ENCODE results near the gene NAV2.
A peak's percentile ranks its signal among the peaks of the same experiment; 100 is the strongest.

The NAV2 gene

DNA sequence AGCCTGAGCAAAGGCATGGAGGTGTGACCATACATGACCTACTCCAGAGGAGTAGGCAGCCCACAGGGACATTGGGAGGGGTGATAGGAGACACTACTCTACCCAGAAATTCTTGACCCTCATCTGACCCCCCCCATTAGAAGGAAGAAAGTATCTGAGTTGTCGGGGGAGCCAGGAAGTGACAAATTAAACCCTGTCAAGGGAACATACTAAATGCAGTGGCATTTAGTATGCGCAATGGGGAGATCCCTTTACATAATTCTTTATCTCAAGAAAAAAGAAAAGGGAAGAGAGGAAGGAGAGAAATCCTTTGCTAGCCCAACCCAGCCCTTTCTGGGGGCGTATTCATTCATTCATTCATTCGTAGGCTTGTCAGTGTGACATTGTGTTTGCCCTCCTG, 58.8 kb downstream of the NAV2 start:
- CTCF ChIA-PET: no interaction called here
- no peak for DNase-seq (ENCODE audit: low spot score)
- no peak for TF ChIP-seq CTCF (conservative IDR thresholded peaks at IDR 0.05; ENCODE audit: low read depth)
- H3K27ac ChIP-seq: no peak overlapping the region
- POLR2A ChIA-PET (ENCODE audit: low non-redundant PET): no interaction called here

- no peak overlapping the region for H3K27ac ChIP-seq
- TF ChIP-seq CTCF (conservative IDR thresholded peaks at IDR 0.05; ENCODE audit: low read depth): no peak
- ChIA-PET POLR2A (ENCODE audit: low non-redundant PET) (no interaction called here), CTCF (interaction anchor here (1.1 kb wide), 1 partner anchor 787 kb away, joined by 3 read pairs; no protein-coding TSS in a partner anchor)
- no peak for DNase-seq (ENCODE audit: low spot score)
Measured at GRCh38 chr11:19772480-19772879, 59.8 kb downstream of the NAV2 start.

GRCh38 chr11:19774329-19774728, 61.7 kb downstream of the NAV2 start:
- no peak overlapping the region for H3K27ac ChIP-seq
- no peak for DNase-seq (ENCODE audit: low spot score)
- TF ChIP-seq CTCF (conservative IDR thresholded peaks at IDR 0.05; ENCODE audit: low read depth): no peak
- ChIA-PET POLR2A (ENCODE audit: low non-redundant PET) (no interaction called here), CTCF (interaction anchor here (0.6 kb wide), 1 partner anchor 23 kb away, joined by 4 read pairs; no protein-coding TSS in a partner anchor)

- ChIA-PET CTCF (interaction anchor here (0.6 kb wide), 1 partner anchor 23 kb away, joined by 4 read pairs; no protein-coding TSS in a partner anchor), POLR2A (ENCODE audit: low non-redundant PET) (no interaction called here)
- no peak for DNase-seq (ENCODE audit: low spot score)
- TF ChIP-seq CTCF (conservative IDR thresholded peaks at IDR 0.05; ENCODE audit: low read depth): no peak
- no peak overlapping the region for H3K27ac ChIP-seq
Measured at GRCh38 chr11:19774817-19775580, 62.4 kb downstream of the NAV2 start.

DNA sequence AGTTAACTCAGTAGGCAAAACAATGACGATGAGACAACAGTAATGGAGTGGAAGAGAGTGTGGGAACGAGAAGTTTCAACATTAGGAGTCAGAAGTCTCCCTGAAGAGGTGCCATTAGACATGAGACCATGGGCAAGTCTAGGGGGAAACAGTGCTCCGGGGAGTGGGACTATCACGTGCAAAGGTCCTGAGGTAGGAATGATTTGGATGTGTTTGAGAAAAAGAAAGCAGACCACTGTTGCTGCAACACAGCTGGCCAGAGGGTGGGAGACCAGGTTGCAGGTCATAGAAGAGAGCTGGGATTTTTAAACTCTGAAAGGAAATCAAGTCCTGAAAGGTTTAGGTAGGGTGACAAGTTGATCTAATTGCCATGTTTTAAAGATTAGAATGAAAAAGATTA, 63.0 kb downstream of the NAV2 start:
- no peak for TF ChIP-seq CTCF (conservative IDR thresholded peaks at IDR 0.05; ENCODE audit: low read depth)
- CTCF ChIA-PET: no interaction called here
- POLR2A ChIA-PET (ENCODE audit: low non-redundant PET): interaction anchor here (0.6 kb wide), 1 partner anchor 177 kb away, joined by 3 read pairs; no protein-coding TSS in a partner anchor
- no peak for DNase-seq (ENCODE audit: low spot score)
- no peak overlapping the region for H3K27ac ChIP-seq

DNA sequence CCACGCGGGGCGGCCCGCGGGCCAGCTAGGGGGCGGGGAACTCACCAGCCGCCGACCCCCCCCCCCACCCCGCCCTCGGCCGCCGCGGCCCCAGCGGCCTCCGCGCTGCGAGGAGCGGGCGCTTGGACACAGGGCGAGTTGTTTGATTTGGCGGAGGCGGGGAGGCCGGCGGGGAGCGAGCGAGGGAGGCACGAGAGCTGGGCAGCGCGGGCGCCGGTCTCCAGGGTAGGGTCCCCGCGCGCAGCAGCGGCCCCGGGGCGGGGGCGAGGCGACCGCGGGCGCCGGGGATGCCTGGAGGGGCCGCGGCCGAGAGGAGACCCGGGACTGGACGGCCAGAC, 64.4 kb downstream of the NAV2 start:
- ChIA-PET CTCF (interaction anchor here (0.6 kb wide), 1 partner anchor 126 kb away, joined by 3 read pairs; no protein-coding TSS in a partner anchor), POLR2A (ENCODE audit: low non-redundant PET) (no interaction called here)
- DNase-seq (ENCODE audit: low spot score): peak; percentile 17
- TF ChIP-seq CTCF (conservative IDR thresholded peaks at IDR 0.05; ENCODE audit: low read depth): no peak
- H3K27ac ChIP-seq: no peak overlapping the region
